ENCODE data around the gene SORT1.

The SORT1 gene

GRCh38 chr1:109269212-109269980 lies 128.3 kb downstream of the SORT1 start:
- DNase-seq (ENCODE audit: low read depth): no peak
- no peak for TF ChIP-seq CTCF (IDR thresholded peaks at IDR 0.05; ENCODE audit: control insufficient read depth, insufficient read depth, low read depth, low read length, missing control alignments)
- H3K4me3 ChIP-seq (ENCODE audit: control insufficient read depth, low read depth, low read length): no peak overlapping the region

DNA sequence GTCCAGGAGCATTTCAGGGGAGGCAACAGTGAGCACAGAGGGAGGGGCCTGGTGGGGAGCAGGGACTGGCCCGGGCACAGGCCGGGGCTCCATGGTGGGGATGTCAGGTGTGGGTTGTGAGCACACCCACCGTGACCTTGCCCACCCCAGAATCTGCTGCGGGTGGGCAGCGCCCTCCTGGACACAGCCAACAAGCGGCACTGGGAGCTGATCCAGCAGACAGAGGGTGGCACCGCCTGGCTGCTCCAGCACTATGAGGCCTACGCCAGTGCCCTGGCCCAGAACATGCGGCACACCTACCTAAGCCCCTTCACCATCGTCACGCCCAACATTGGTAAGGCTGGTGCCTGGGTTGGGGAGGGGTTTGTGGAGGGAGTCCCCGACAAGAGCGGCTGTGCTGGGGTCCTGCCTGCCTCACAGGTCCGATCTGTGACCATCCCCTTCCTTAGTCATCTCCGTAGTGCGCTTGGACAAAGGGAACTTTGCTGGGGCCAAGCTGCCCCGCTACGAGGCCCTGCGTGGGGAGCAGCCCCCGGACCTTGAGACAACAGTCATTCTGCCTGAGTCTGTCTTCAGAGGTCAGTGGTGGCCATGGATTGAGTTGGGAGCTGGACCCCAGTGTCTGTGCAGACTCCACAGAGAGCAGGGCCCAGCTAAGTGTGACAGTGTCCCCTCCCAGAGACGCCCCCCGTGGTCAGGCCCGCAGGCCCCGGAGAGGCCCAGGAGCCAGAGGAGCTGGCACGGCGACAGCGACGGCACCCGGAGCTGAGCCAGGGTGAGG lies 129.1 kb downstream of the SORT1 start:
- no peak for DNase-seq (ENCODE audit: low read depth)
- H3K4me3 ChIP-seq (ENCODE audit: control insufficient read depth, low read depth, low read length): no peak overlapping the region
- no peak for TF ChIP-seq CTCF (IDR thresholded peaks at IDR 0.05; ENCODE audit: control insufficient read depth, insufficient read depth, low read depth, low read length, missing control alignments)

GRCh38 chr1:109267743-109268300 lies 129.9 kb downstream of the SORT1 start:
- TF ChIP-seq CTCF (IDR thresholded peaks at IDR 0.05; ENCODE audit: control insufficient read depth, insufficient read depth, low read depth, low read length, missing control alignments): no peak
- H3K4me3 ChIP-seq (ENCODE audit: control insufficient read depth, low read depth, low read length): no peak overlapping the region
- no peak for DNase-seq (ENCODE audit: low read depth)

DNA sequence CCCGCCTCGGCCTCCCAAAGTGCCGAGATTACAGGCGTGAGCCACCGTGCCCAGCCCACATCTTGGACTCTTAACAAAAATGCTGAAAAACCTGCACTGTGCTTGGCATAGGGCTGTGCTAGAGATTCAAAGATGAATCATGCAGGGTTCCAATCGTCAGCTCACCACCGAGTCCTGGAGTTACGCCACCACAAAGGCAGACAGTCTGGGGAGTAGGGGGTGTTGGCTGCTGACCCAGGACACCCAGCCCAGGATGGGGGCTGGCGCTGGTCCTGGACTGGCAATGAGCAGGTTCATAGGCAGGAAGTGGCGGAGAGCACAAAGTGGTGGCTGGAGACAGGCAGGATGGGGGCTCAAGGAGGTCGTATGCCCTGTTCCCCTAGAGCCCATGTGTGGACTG lies 130.8 kb downstream of the SORT1 start:
- no peak overlapping the region for H3K4me3 ChIP-seq (ENCODE audit: control insufficient read depth, low read depth, low read length)
- DNase-seq (ENCODE audit: low read depth): no peak
- no peak for TF ChIP-seq CTCF (IDR thresholded peaks at IDR 0.05; ENCODE audit: control insufficient read depth, insufficient read depth, low read depth, low read length, missing control alignments)

DNA sequence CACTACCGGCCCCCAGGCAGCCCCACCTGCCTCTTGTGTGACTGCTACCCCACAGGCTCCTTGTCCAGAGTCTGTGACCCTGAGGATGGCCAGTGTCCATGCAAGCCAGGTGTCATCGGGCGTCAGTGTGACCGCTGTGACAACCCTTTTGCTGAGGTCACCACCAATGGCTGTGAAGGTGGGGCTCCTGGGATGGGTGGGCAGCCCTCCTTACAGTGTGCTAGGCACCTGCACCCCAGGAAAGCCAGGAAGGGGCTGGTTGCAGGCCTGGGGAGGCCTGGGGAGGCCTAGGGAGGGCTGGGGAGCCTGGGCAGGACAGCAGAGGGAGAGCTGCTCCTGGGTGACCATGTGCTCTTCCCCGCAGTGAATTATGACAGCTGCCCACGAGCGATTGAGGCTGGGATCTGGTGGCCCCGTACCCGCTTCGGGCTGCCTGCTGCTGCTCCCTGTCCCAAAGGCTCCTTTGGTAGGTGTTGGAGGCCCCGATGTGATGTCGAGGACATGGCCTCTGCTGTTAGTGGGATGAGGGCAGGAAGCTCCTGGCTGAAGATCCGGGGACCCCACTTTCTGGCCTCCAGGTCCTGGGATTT lies 131.9 kb downstream of the SORT1 start:
- no peak for TF ChIP-seq CTCF (IDR thresholded peaks at IDR 0.05; ENCODE audit: control insufficient read depth, insufficient read depth, low read depth, low read length, missing control alignments)
- DNase-seq (ENCODE audit: low read depth): no peak
- no peak overlapping the region for H3K4me3 ChIP-seq (ENCODE audit: control insufficient read depth, low read depth, low read length)

DNA sequence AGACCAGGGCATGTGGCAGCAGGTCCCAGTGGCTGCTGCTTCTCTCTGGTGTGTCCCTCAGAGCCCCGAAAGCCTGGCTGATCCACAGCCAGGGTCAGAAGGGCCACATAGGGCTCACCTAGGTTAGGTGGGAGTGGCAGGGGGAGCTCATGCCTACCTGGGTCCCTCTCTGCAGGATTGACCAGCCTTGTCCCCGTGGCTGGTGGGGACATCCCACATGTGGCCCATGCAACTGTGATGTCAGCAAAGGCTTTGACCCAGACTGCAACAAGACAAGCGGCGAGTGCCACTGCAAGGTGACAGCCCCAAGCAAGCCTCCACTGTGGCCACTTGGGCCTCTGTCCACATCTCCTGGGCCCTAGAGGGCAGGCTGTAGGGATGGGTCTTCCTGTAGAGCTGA lies 132.7 kb downstream of the SORT1 start:
- no peak for DNase-seq (ENCODE audit: low read depth)
- no peak for TF ChIP-seq CTCF (IDR thresholded peaks at IDR 0.05; ENCODE audit: control insufficient read depth, insufficient read depth, low read depth, low read length, missing control alignments)

More for the DNA sequence above, 132.7 kb downstream of the SORT1 start:
- H3K4me3 ChIP-seq (ENCODE audit: control insufficient read depth, low read depth, low read length): no peak overlapping the region

Measured in AG09309 (cell line).